NT2/D1 (cell line): Measurements from ENCODE around the gene ITGA3.

Source experiments
- SUZ12 ChIP-seq: IDR thresholded peaks from 2 replicates; pipeline ENCODE4 v1.6.1; 2011; ENCODE audit not compliant: insufficient read length, insufficient read depth; ENCODE audit errors: extremely low read depth
- YY1 ChIP-seq: IDR thresholded peaks from 2 replicates; pipeline ENCODE4 v1.6.1; 2011; ENCODE audit not compliant: insufficient read length, insufficient read depth

DNA sequence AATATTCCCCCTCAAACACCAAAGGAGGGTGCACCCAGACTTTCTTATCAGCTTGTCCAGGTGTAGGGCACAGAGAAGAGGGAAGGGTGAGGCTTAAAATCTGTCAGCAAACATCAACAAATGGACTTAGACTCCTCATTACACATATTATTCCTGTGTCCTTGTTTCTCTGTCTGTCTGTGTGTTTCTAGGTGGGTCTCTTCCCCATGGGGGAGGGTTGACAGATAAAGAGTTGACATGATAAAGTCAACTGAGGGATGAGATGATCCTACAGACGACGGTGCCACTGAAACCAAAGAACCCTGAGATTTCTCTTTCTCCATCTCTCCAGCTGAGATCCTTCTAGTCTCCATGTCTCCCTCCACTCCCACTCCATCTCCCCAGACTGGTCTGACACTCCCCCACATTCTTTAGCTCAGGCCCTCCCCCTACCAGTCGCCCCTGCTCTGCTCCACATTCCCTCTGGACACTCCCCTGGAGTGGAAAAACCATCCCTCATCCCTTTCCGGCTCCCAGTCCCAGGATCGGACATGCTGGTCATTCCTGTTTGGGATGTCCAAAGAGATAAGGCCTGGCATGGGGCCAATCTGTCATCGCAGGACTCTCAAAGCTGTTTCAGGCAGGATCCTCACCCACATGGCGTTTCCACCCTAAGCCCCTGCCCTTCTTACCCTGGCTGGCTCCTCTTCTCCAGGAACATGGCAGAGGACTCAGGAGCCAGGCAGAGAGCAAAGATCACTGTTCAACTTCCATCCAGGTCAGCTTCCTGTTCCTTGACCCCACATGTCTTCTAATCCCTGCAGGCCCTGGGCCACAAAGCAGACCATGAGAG lies 2.9 kb upstream of the ITGA3 start:
- TF ChIP-seq YY1 (no peak), SUZ12 (no peak)
